Heart left ventricle (tissue), 16 donors: Measurements from ENCODE around the gene GRHPR. TPM values are rescaled to one million over a fixed set of nuclear protein-coding genes. Genes with fewer than 3 reads are reported as not detected.
A peak's percentile ranks its signal among the peaks of the same experiment; 100 is the strongest.
"Not testable (repeated sequence)": the region's sequence is repeated elsewhere in the genome, so short reads cannot be mapped to it uniquely, and the experiment has no call there.

Experiments
- ATAC-seq, 4 donors: fragments of 200-7000 bp; cut with Tn5 transposase; one replicate each; pipeline ENCODE4 v1.9.1; 2020 to 2022; ENCODE audit warnings: moderate library complexity in 4 of 4, mild to moderate bottlenecking in 3 of 4, moderate number of reproducible peaks in 1 of 4
- DNase-seq, 5 donors: peaks; one replicate each; pipeline ENCODE4 v3.0.0-alpha.2; 2020
- H3K27ac ChIP-seq, 12 donors: fragments of 200-600 bp; sonication (generic) in 4 of 12; one replicate each; pipeline versions ENCODE4 v1.5.0 to v1.8.0; 2016 to 2022; ENCODE audit warnings: mild to moderate bottlenecking in 2 of 12
- H3K27me3 ChIP-seq, 9 donors: fragments of 200-600 bp; sonication (generic) in 2 of 9; one replicate each; pipeline versions ENCODE4 v1.5.1 to v1.8.0; 2016 to 2022; ENCODE audit warnings: mild to moderate bottlenecking in 3 of 9
- H3K36me3 ChIP-seq, 9 donors: fragments of 200-600 bp; sonication (generic) in 2 of 9; one replicate each; pipeline versions ENCODE4 v1.5.0 to v1.8.0; 2018 to 2022; ENCODE audit warnings: mild to moderate bottlenecking in 2 of 9
- H3K4me1 ChIP-seq, 12 donors: fragments of 200-600 bp; sonication (generic) in 4 of 12; one replicate each; pipeline versions ENCODE4 v1.5.0 to v1.8.0; 2016 to 2022; ENCODE audit warnings: mild to moderate bottlenecking in 3 of 12
- H3K4me3 ChIP-seq, 12 donors: fragments of 200-600 bp; sonication (generic) in 4 of 12; one replicate each; pipeline versions ENCODE4 v1.5.0 to v1.8.0; 2017 to 2022; ENCODE audit warnings: mild to moderate bottlenecking in 9 of 12, moderate library complexity in 4 of 12
- H3K9me3 ChIP-seq, 12 donors: fragments of 200-600 bp; sonication (generic) in 4 of 12; one replicate each; pipeline versions ENCODE4 v1.5.0 to v1.8.0; 2016 to 2022; ENCODE audit warnings: mild to moderate bottlenecking in 1 of 12
- POLR2A ChIP-seq, 2 donors: fragments of 450-650 bp; IDR thresholded peaks; one replicate each; pipeline ENCODE4 v1.6.1; 2017; ENCODE audit warnings: antibody characterized with exemption in 2 of 2, mild to moderate bottlenecking in 2 of 2, moderate library complexity in 2 of 2
- WGBS, 4 donors: extraction: QIAGEN DNeasy Blood & Tissue Kit in 2 of 4; methylation state at CpG; one replicate each; pipeline versions ENCODE4 v1.1.5 to v1.1.7; 2013 to 2018; 5-methylcytosine and 5-hydroxymethylcytosine counted together
- intact Hi-C, 10 donors: fragments of 100-400 bp; cut with DNase I; formaldehyde crosslinking; loops; one replicate each; pipeline versions ENCODE4 v1.11.1 to v1.14.2; 2022
- polyA plus RNA-seq, 2 donors: library from polyadenylated mRNA; stranded (reverse); fragments of 200-250 nt; gene quantifications; one replicate each; pipeline ENCODE4 v1.2.3, GENCODE V29; 2013
- total RNA-seq, 9 donors: library from RNA; depleted of rRNA in 2 of 9; stranded (reverse); fragments of >200 nt in 2 of 9; fragmentation: NEBNext Ultra II Directional in 3 of 9; extraction: Animal tissue kit (Norgen Biotek cat#: 25700) in 3 of 9; gene quantifications; one replicate each; pipeline versions ENCODE4 v1.1.0 to v1.2.4, GENCODE V29; 2016 to 2023
- TF ChIP-seq, protein P1 (sequence below), 12 donors: fragments of 200-600 bp; sonication (generic) in 4 of 12; IDR thresholded peaks; one replicate each; pipeline versions ENCODE4 v1.5.0 to v1.8.0; 2018 to 2022; ENCODE audit warnings: antibody characterized with exemption in 12 of 12, mild to moderate bottlenecking in 5 of 12
- donor health status: ischemic (EF 13 %, LVEDD 7.1; RV severe dilation, severe dysfunction).
- donor health status: healthy with polysubstance abuse.
- donor health status: DM: no; HTN: yes; CAD: no.
- donor health status: DM: no; HTN: no; CAD: no.
- donor health status: ischemic (EF 25% LVEDD 6.9; RV normal size, moderate dysfunction).
- donor health status: ischemic (EF 25% LVEDD 5.7; RV mildly dilated, moderate dysfunction).
- donor health status: healthy.
- donor health status: DM: yes; HTN: yes; CAD: no.
- donor health status: ischemic (EF 35%, LVEDD 5.7; RV mildly dilated, moderate dysfunction).
- donor health status: nonischemic (EF 11% LVEDD 7.7; RV severe dilation, severe dysfunction).
- donor health status: DM: yes; HTN: yes; CAD: no.
- donor health status: PGD.
- donor health status: ischemic (EF 29% LVEDD 5.4; RV normal size, mild dysfunction).
- donor health status: nonischemic (EF 23%, LVEDD 6.1; RV moderate dilation, normal function).

GRHPR gene
- total and polyA plus RNA-seq, 11 donors, result 91.0 to 209 (median 111) TPM

DNA sequence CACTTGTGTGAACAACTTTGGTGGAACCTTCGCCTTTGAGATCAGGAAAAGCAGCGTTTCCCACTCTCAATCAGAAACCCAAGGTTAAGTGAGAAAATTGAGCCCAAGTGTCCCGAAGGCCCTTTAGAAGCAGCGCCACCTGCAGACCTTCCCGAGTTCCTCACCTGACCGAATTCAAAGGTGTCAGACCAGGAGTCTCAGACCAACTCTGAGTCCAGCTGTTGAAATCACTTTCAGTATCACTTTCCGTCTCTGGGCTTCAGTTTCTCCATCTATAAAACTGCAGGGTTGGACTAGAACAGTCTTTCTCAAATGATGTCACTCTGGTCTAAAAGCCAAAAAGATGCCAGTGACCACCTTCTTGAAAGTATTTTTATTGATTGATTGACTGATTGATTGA, 31.7 kb upstream of the GRHPR start:
- Histone ChIP-seq H3K36me3 (no peaks in the 10 kb centered on the region), H3K4me3 (no peak overlapping the region), H3K9me3 (no peaks in the 10 kb centered on the region), H3K27ac (no peak overlapping the region), H3K4me1 (no peaks in the 10 kb centered on the region), H3K27me3 (no peaks in the 10 kb centered on the region)
- TF ChIP-seq, protein P1, sequence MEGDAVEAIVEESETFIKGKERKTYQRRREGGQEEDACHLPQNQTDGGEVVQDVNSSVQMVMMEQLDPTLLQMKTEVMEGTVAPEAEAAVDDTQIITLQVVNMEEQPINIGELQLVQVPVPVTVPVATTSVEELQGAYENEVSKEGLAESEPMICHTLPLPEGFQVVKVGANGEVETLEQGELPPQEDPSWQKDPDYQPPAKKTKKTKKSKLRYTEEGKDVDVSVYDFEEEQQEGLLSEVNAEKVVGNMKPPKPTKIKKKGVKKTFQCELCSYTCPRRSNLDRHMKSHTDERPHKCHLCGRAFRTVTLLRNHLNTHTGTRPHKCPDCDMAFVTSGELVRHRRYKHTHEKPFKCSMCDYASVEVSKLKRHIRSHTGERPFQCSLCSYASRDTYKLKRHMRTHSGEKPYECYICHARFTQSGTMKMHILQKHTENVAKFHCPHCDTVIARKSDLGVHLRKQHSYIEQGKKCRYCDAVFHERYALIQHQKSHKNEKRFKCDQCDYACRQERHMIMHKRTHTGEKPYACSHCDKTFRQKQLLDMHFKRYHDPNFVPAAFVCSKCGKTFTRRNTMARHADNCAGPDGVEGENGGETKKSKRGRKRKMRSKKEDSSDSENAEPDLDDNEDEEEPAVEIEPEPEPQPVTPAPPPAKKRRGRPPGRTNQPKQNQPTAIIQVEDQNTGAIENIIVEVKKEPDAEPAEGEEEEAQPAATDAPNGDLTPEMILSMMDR (IDR thresholded peaks at IDR 0.05), result peak in 6 of 12 donors; percentile 8 to 27 (median 14)
- TF ChIP-seq POLR2A (IDR thresholded peaks at IDR 0.05), result no peak
- 32 to 52% (median 42%) methylated on average over 7 of the region's 7 CpGs for WGBS, 4 donors
- DNase-seq (no peak), ATAC-seq (no peak)
- intact Hi-C loops, result loop anchor here in 1 of 10 donors (10.0 kb wide), 1 partner anchor 526 kb away; no protein-coding TSS in a partner anchor

DNA sequence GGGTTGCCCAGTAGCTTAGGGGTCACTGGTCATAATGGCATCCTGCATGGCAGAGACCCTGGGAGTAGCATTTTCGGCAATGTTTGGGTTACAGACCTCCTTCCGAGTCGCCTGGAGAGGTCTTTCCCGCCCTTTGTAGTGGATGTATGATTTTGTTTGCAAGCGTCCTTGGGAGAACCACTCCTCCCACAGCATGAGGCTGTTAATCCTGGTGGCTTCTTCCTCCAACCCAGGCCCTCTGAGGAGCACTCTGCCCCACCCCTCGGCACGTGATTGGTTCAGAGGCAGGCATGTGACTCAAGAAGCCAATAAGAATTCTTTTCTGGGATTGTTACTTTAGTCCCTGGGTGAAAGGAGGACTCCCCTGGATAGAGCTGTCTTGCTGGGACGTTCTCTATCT, 30.2 kb upstream of the GRHPR start:
- Histone ChIP-seq H3K27ac (no peak overlapping the region), H3K9me3 (no peaks in the 10 kb centered on the region), H3K27me3 (no peaks in the 10 kb centered on the region), H3K36me3 (no peaks in the 10 kb centered on the region), H3K4me1 (no peaks in the 10 kb centered on the region), H3K4me3 (no peak overlapping the region)
- TF ChIP-seq, protein P1 (IDR thresholded peaks at IDR 0.05), result no peak
- TF ChIP-seq POLR2A (IDR thresholded peaks at IDR 0.05), result no peak
- intact Hi-C loops, result loop anchor here in 1 of 10 donors (10.0 kb wide), 1 partner anchor 527 kb away; no protein-coding TSS in a partner anchor
- DNase-seq, result no peak
- 73 to 94% (median 79%) methylated on average over 7 to 8 of the region's 8 CpGs for WGBS, 4 donors
- no peak for ATAC-seq

DNA sequence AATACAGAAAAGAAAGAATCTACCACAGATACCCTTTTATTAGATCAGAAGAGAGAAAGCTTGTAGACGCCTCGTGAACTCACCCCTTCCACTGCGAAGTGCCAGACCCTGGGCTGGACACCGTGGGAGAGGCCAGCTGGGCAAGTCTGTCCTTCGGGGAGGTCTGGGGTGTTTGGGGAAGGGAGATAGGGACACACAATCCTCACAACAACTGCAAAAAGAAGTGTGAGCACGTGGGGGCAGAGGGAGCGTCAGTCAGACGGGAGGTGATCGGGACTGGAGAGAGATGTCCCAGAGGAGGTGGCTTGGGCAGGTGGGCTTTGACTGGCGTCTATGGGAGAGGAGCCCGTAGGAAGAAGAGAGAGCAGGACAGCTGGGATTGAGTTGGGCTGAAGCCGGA, 27.3 kb upstream of the GRHPR start:
- ATAC-seq (no peak), DNase-seq (no peak)
- Histone ChIP-seq H3K36me3 (no peaks in the 10 kb centered on the region), H3K4me1 (no peaks in the 10 kb centered on the region), H3K9me3 (no peaks in the 10 kb centered on the region), H3K27me3 (no peaks in the 10 kb centered on the region), H3K27ac (no peak overlapping the region), H3K4me3 (no peak overlapping the region)
- intact Hi-C loops, result loop anchor here in 1 of 10 donors (10.0 kb wide), 1 partner anchor 530 kb away; no protein-coding TSS in a partner anchor
- TF ChIP-seq, protein P1 (IDR thresholded peaks at IDR 0.05), result no peak
- no peak for TF ChIP-seq POLR2A (IDR thresholded peaks at IDR 0.05)
- 50 to 65% (median 61%) methylated on average over 12 of the region's 12 CpGs for WGBS, 4 donors

DNA sequence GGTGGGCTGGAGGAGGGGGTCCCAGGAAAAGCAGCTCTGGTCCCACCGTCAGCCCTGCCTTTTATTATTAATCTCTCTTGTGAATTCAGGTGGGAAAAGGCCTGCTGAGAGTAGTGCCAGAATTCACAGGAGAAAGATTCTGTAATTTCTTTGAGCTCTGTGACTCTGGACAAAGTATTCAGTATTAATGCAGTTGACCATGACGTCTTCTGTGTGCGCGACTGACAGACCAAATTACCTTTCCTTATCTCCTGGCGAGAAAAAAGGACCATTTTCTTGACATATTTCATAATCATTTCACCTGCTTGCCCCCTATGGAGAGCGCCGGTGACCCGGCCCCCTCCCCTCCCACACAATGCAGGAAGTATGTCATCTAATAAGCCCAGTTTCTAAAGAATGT, 26.8 kb upstream of the GRHPR start:
- ATAC-seq (no peak), DNase-seq (no peak)
- H3K27ac ChIP-seq, result no peak overlapping the region
- no peaks in the 10 kb centered on the region for H3K9me3 ChIP-seq
- no peaks in the 10 kb centered on the region for H3K4me1 ChIP-seq
- H3K27me3 ChIP-seq, result no peaks in the 10 kb centered on the region
- no peak overlapping the region for H3K4me3 ChIP-seq
- no peak for TF ChIP-seq POLR2A (IDR thresholded peaks at IDR 0.05)
- TF ChIP-seq, protein P1 (IDR thresholded peaks at IDR 0.05), result no peak
- no peaks in the 10 kb centered on the region for H3K36me3 ChIP-seq
- 77 to 84% (median 79%) methylated on average over 8 of the region's 8 CpGs for whole genome bisulfite sequencing, 4 donors
- intact Hi-C loops, result loop anchor here in 1 of 10 donors (10.0 kb wide), 1 partner anchor 531 kb away; no protein-coding TSS in a partner anchor

DNA sequence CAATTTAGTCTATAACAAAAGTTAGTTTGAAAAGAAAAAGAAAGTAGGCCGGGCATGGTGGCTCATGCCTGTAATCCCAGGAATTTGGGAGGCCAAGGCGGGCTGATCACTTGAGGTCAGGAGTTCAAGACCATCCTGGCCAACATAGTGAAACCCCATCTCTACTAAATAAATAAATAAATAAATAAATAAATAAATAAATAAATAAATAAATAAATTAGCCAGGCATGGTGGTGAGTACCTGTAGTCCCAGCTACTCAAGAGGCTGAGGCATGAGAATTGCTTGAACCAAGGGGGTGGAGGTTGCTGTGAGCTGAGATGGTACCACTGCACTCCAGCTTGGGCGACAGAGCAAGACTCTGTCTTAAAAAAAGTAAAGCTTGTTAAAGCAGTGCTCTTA, 24.5 kb upstream of the GRHPR start:
- H3K27me3 ChIP-seq, H3K27ac ChIP-seq, H3K9me3 ChIP-seq, H3K4me3 ChIP-seq, DNase-seq, H3K4me1 ChIP-seq, H3K36me3 ChIP-seq, ATAC-seq: not testable (repeated sequence)
- WGBS, 4 donors, result 95 to 100% (median 95%) methylated on average over 3 of the region's 3 CpGs
- intact Hi-C loops, result loop anchor here in 1 of 10 donors (10.0 kb wide), 1 partner anchor 533 kb away; no protein-coding TSS in a partner anchor
